T-cell (primary cell): ENCODE results near the gene ADIRF. TPM values are rescaled to one million over a fixed set of nuclear protein-coding genes. Genes with fewer than 3 reads are reported as not detected.

ENCODE experiments used
- ATAC-seq, 4 experiments: fragments of 200-7000 bp in 3 of 4; fragments of 150-1000 bp in 1 of 4; cut with Tn5 transposase; replicated peaks in 1 of 4; 1 replicate in 3 of 4; 2 replicates in 1 of 4; pipeline ENCODE4 v1.10.0; 2021; ENCODE audit warnings: moderate library complexity in 3 of 4, mild to moderate bottlenecking in 2 of 4, moderate number of reproducible peaks in 1 of 4
- CTCF ChIA-PET, 2 donors: fragments of 300-600 bp; sonication (Branson Sonifier 250); formaldehyde crosslinking; loops; one replicate each; lab custom pipeline; 2022; ENCODE audit warnings: antibody characterized with exemption in 2 of 2; lab: Charles Lee
- POLR2A ChIA-PET, 2 donors: fragments of 300-600 bp; sonication (Branson Sonifier 250); formaldehyde crosslinking; loops; one replicate each; lab custom pipeline; 2022; ENCODE audit warnings: antibody characterized with exemption in 2 of 2; lab: Charles Lee
- DNase-seq, 35 experiments: peaks; one replicate each; pipeline versions ENCODE4 v3.0.0 to v3.0.0-alpha.2; 2013 to 2023
- H3K27ac ChIP-seq: one replicate; pipeline ENCODE4 v1.5.1; 2013; ENCODE audit warnings: low read length
- H3K27me3 ChIP-seq, 2 experiments: replicated peaks in 1 of 2; 1 replicate in 1 of 2; 2 replicates in 1 of 2; pipeline versions ENCODE4 v1.6.1 to v1.7.0; 2013; ENCODE audit warnings: low read length in 1 of 2, mixed read lengths in 1 of 2; ENCODE audit not compliant: control insufficient read depth in 2 of 2, insufficient read depth in 2 of 2; ENCODE audit errors: extremely low read depth in 1 of 2
- H3K36me3 ChIP-seq, 2 donors: 1 replicate in 1 of 2; 2 replicates in 1 of 2; pipeline versions ENCODE4 v1.6.1 to v1.7.0; 2013; ENCODE audit warnings: low read length in 1 of 2; ENCODE audit not compliant: control insufficient read depth in 2 of 2, insufficient read depth in 1 of 2; ENCODE audit errors: extremely low read depth in 1 of 2
- H3K4me1 ChIP-seq, 2 experiments: 1 replicate in 1 of 2; 2 replicates in 1 of 2; pipeline versions ENCODE4 v1.6.1 to v1.7.0; 2013; ENCODE audit warnings: low read length in 2 of 2, mixed read lengths in 1 of 2; ENCODE audit not compliant: insufficient read depth in 2 of 2, control insufficient read depth in 1 of 2; ENCODE audit errors: extremely low read depth in 1 of 2
- H3K4me3 ChIP-seq, 2 donors: 1 replicate in 1 of 2; 2 replicates in 1 of 2; pipeline versions ENCODE4 v1.5.1 to v1.7.0; 2013; ENCODE audit warnings: mild to moderate bottlenecking in 2 of 2, low read length in 1 of 2, moderate library complexity in 1 of 2; ENCODE audit not compliant: control insufficient read depth in 1 of 2; ENCODE audit errors: extremely low read depth in 1 of 2
- H3K9me3 ChIP-seq: 2 replicates; pipeline ENCODE4 v1.7.0; 2013
- H3K27ac Mint-ChIP-seq, 2 donors: one replicate each; pipeline ENCODE4 v1.8.0; 2020 to 2021; ENCODE audit warnings: mild to moderate bottlenecking in 2 of 2, mixed read lengths in 2 of 2
- H3K27me3 Mint-ChIP-seq, 2 donors: one replicate each; pipeline ENCODE4 v1.8.0; 2021 to 2022; ENCODE audit warnings: mixed read lengths in 2 of 2
- H3K36me3 Mint-ChIP-seq: one replicate; pipeline ENCODE4 v1.8.0; 2021; ENCODE audit warnings: mixed read lengths
- H3K4me1 Mint-ChIP-seq, 3 donors: one replicate each; pipeline ENCODE4 v1.8.0; 2020 to 2022; ENCODE audit warnings: mixed read lengths in 3 of 3, mild to moderate bottlenecking in 1 of 3
- H3K4me3 Mint-ChIP-seq, 3 donors: one replicate each; pipeline ENCODE4 v1.8.0; 2020 to 2022; ENCODE audit warnings: mild to moderate bottlenecking in 3 of 3, mixed read lengths in 3 of 3, moderate library complexity in 3 of 3
- H3K9me3 Mint-ChIP-seq, 3 donors: one replicate each; pipeline ENCODE4 v1.8.0; 2020 to 2022; ENCODE audit warnings: mixed read lengths in 3 of 3
- WGBS: methylation state at CpG from one replicate; pipeline ENCODE4 v1.1.5; 2013; ENCODE audit warnings: missing lambda C conversion rate; ENCODE audit not compliant: insufficient coverage; 5-methylcytosine and 5-hydroxymethylcytosine counted together
- total RNA-seq, 35 experiments: library from RNA in 6 of 35; stranded (reverse) in 6 of 35; fragments of 120-200 nt in 1 of 35; gene quantifications; one replicate each; pipeline versions ENCODE4 v1.2.1 to v1.2.4 and lab custom pipeline; 2013 to 2026

ADIRF gene
- total RNA-seq, 5 donors from 2014 or later (not counting 1 experiment from before 2014, with no cell fraction given) = 0.41 to 0.76 (median 0.66) TPM; not detected in 2

DNA sequence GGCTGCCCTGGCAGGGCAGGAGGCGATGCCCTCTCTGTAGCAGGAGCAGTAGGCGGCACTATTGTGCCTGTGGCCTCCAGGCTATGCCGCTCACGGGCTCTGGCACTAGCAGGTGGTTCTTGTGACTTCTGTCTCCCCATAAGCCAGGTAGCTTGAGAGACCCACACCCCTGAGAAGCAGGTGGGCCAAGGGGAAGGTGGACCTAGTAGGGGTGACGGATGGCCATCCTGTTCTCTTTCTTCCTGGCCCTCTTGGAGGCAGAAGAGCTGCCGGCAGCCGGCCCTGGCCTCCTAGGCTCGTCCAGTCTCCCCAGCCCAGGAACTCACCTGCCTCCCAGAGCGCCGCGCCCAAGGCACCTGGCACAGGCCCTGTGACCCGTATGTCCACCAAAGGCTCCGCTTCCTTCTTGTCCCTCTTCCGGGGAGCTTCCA is 26.3 kb upstream of the ADIRF start:
- POLR2A ChIA-PET = no interaction called here
- no peaks in the 10 kb centered on the region for H3K36me3 ChIP-seq
- Mint-ChIP-seq H3K4me3 (no peak overlapping the region), H3K4me1 (peaks cover 0 to 14% (median 5%) of the 10 kb centered on the region in 3 donors), H3K27me3 (no peaks in the 10 kb centered on the region), H3K9me3 (no peaks in the 10 kb centered on the region), H3K27ac (no peak overlapping the region), H3K36me3 (no peaks in the 10 kb centered on the region)
- no peaks in the 10 kb centered on the region for H3K9me3 ChIP-seq
- DNase-seq (peak in 1 of 35 experiments; percentile 18), ATAC-seq (no peak)
- H3K27ac ChIP-seq = no peak overlapping the region
- H3K4me3 ChIP-seq = no peak overlapping the region
- CTCF ChIA-PET = interaction anchor here (1.0 to 1.4 kb wide), 3 partner anchors 13 to 25 kb away, joined by 3 read pairs; no protein-coding TSS in a partner anchor
- WGBS = 91% methylated on average over 12 of the region's 14 CpGs
- peaks cover 0 to 15% of the 10 kb centered on the region in 2 experiments for H3K4me1 ChIP-seq
- H3K27me3 ChIP-seq = peaks cover 0 to 20% of the 10 kb centered on the region in 2 experiments

DNA sequence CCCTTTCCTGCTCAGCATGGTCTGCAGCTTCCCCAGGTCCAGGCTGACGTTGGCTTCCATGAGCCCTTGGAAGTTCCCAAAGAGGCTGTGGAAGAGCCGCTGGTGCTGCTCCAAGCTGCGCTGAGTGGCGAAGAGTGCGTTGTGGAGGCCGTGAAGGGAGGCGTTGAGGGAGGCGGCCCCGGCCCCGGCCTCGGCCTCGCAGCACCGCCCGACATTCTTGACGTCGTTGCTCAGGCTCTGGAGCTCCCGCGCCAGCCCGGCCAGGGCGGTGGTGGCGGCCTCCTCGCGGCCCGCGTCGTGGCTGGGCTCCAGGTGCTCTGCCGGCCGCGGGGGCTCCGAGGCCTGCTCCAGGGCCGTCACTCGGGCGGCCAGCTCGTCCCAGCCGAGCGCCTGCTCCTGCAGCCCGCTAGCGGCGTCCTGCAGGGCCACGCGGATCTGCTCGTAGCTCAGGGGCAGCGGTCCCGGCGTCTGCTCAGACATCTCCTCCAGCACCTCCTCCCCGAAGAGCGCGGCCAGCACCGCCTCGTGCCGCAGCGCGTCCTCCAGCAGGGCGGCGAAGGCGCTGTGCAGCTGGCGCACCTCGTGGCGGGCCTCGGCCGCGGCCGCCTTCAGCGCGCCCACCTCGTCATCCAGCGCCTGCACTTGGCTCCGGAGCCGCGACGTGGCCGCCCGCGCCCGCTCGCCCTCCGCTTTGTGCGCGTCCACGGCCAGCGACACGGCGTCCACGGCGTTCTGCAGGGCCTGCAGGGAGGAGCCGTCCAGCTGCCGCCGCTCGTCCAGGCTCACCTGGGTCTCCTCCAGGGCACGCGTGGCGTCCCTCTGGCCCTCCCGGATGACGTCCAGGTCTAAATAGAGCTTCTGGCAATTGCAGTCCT is 25.6 kb upstream of the ADIRF start:
- no peaks in the 10 kb centered on the region for H3K36me3 ChIP-seq
- no peaks in the 10 kb centered on the region for H3K9me3 ChIP-seq
- no peak overlapping the region for H3K27ac ChIP-seq
- ChIA-PET POLR2A (no interaction called here), CTCF (interaction anchor here (0.5 to 1.4 kb wide), 3 partner anchors 12 to 24 kb away, joined by 3 to 10 read pairs (median 3); no protein-coding TSS in a partner anchor)
- ATAC-seq (no peak), DNase-seq (peak in 1 of 35 experiments; percentile 13)
- no peak overlapping the region for H3K4me3 Mint-ChIP-seq
- H3K4me3 ChIP-seq = no peak overlapping the region
- no peak overlapping the region for H3K27ac Mint-ChIP-seq
- WGBS = 95% methylated on average over 94 of the region's 94 CpGs
- peaks cover 0 to 20% of the 10 kb centered on the region in 2 experiments for H3K27me3 ChIP-seq
- no peaks in the 10 kb centered on the region for H3K36me3 Mint-ChIP-seq
- no peaks in the 10 kb centered on the region for H3K27me3 Mint-ChIP-seq
- H3K4me1 ChIP-seq = peaks cover 0 to 15% of the 10 kb centered on the region in 2 experiments
- H3K4me1 Mint-ChIP-seq = peaks cover 0 to 15% (median 5%) of the 10 kb centered on the region in 3 donors
- no peaks in the 10 kb centered on the region for H3K9me3 Mint-ChIP-seq

DNA sequence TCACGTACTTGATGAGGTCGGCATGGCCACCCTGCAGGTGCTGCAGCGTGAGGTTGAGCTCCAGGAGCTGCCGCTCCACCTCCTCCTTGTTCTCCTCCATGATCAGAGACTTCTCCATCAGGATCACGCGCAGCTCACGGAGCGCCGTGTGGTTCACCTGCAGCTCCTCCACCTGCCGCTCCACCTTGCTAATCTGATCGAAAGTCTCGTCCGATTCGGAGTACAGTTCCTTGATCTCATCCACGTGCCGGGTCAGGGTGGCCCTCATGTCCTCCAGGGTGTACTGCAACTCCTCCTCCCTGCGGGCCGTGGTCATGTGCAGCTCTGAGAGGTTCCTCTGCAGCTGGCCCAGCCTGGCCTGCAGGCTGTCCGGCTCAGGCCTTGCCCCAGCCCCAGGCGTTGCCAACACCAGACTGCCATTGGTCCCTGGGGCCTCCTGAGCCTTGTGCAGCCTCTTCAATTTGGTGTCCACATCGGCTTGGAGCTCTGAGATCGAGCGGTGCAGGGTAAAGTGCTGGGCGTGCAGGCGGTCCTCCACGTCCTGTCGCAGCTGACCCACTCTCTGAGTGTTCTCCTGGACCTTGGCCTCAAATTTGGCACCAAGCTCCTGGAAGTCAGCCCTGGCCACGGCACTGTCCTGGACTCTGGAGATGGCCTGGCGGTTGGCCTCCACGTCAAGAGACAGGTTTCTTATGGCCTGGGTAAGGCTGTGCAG is 24.8 kb upstream of the ADIRF start:
- Mint-ChIP-seq H3K9me3 (peaks cover 0 to 3% (median 0%) of the 10 kb centered on the region in 3 donors), H3K36me3 (no peaks in the 10 kb centered on the region), H3K27ac (no peak overlapping the region), H3K4me1 (peaks cover 0 to 18% (median 7%) of the 10 kb centered on the region in 3 donors), H3K27me3 (no peaks in the 10 kb centered on the region), H3K4me3 (no peak overlapping the region)
- Histone ChIP-seq H3K27ac (no peak overlapping the region), H3K9me3 (no peaks in the 10 kb centered on the region), H3K27me3 (peaks cover 0 to 18% of the 10 kb centered on the region in 2 experiments), H3K4me3 (no peak overlapping the region), H3K36me3 (no peaks in the 10 kb centered on the region), H3K4me1 (peaks cover 0 to 15% of the 10 kb centered on the region in 2 experiments)
- DNase-seq (no peak), ATAC-seq (no peak)
- ChIA-PET POLR2A (no interaction called here), CTCF (interaction anchor here in 1 of 2 donors (0.5 kb wide), 1 partner anchor 11 kb away, joined by 10 read pairs; no protein-coding TSS in a partner anchor)
- 95% methylated on average over 30 of the region's 30 CpGs for WGBS

DNA sequence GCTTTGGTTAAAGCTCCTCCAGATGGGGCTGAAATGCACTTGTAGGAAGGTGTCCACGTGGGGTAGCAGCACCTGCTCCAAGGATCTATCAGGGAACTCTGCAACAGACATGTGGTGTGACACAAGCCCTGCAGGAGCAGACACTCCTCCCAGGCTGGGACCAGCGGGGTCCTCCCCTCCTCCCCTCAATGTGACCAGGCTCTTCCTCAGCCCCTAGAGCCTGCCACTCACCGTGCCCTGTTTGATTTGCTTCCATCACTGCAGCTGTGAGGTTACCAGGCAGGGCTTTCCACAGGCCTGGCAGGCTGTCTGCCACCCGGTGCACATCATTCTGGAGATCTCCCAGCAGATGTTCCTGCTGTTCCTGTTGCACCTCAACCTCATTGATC is 24.3 kb upstream of the ADIRF start:
- H3K36me3 ChIP-seq = no peaks in the 10 kb centered on the region
- no peaks in the 10 kb centered on the region for H3K9me3 ChIP-seq
- CTCF ChIA-PET = no interaction called here
- H3K4me1 Mint-ChIP-seq = peaks cover 2 to 23% (median 7%) of the 10 kb centered on the region in 3 donors
- POLR2A ChIA-PET = no interaction called here
- 71% methylated on average over 2 of the region's 4 CpGs for WGBS
- H3K27me3 ChIP-seq = peaks cover 0 to 18% of the 10 kb centered on the region in 2 experiments
- no peak overlapping the region for H3K4me3 ChIP-seq
- ATAC-seq (no peak), DNase-seq (no peak)
- no peak overlapping the region for H3K4me3 Mint-ChIP-seq
- H3K27ac Mint-ChIP-seq = no peak overlapping the region
- H3K9me3 Mint-ChIP-seq = peaks cover 0 to 3% (median 0%) of the 10 kb centered on the region in 3 donors
- no peak overlapping the region for H3K27ac ChIP-seq
- H3K36me3 Mint-ChIP-seq = no peaks in the 10 kb centered on the region
- peaks cover 0 to 15% of the 10 kb centered on the region in 2 experiments for H3K4me1 ChIP-seq
- H3K27me3 Mint-ChIP-seq = no peaks in the 10 kb centered on the region

DNA sequence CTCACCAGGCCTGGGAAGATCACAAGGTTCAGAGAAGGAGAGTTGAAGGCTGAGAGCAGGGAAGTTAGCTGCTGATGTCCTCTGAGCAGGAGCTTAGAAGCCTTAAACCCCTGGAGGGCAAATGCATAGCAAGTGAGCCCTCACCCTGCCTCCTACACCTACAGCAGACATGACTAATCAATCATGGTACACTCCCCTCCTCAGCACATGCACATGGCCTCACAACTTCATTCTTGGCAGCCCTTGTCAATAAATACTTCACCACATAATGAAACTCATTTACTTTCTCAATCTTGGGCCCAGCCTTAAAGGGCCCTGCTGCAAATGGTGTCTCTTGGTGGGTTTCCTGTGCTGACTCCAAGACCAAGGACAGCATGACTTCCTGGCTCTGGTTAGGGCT is 23.8 kb upstream of the ADIRF start:
- no peak for DNase-seq
- CTCF ChIA-PET = no interaction called here

DNA sequence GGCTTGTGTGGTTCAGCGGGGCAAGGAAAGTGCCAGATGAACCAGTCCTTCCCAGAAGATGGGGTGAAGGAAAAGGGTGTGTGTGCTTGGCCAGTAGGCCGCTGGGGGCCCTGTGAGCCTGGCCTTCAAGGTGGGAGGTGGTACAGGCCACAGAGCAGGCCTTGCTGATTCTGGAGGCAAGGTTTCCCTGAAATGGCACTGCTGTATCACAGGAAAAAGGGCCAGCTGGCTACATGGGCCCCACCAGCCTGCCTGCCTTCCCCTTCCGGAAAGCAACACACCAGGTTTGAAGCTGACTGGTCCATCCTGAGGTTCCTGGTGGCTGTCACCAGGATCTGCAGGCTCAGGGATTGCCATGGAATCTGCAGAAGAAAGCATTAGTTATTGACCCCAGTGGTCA is 23.4 kb upstream of the ADIRF start:
- Mint-ChIP-seq H3K36me3 (no peaks in the 10 kb centered on the region), H3K4me3 (no peak overlapping the region), H3K4me1 (peaks cover 5 to 24% (median 7%) of the 10 kb centered on the region in 3 donors), H3K27me3 (no peaks in the 10 kb centered on the region), H3K9me3 (peaks cover 0 to 3% (median 0%) of the 10 kb centered on the region in 3 donors), H3K27ac (no peak overlapping the region)
- ATAC-seq (no peak), DNase-seq (peak in 1 of 35 experiments; percentile 21)
- Histone ChIP-seq H3K9me3 (no peaks in the 10 kb centered on the region), H3K27me3 (peaks cover 0 to 18% of the 10 kb centered on the region in 2 experiments), H3K36me3 (no peaks in the 10 kb centered on the region), H3K4me3 (no peak overlapping the region), H3K4me1 (peaks cover 0 to 9% of the 10 kb centered on the region in 2 experiments), H3K27ac (no peak overlapping the region)
- ChIA-PET POLR2A (no interaction called here), CTCF (no interaction called here)
- 94% methylated on average over 3 of the region's 3 CpGs for WGBS

More for the DNA sequence above, 23.8 kb upstream of the ADIRF start:
- peaks cover 0 to 3% (median 0%) of the 10 kb centered on the region in 3 donors for H3K9me3 Mint-ChIP-seq
- no peaks in the 10 kb centered on the region for H3K9me3 ChIP-seq
- POLR2A ChIA-PET = no interaction called here
- no peak overlapping the region for H3K4me3 Mint-ChIP-seq
- peaks cover 0 to 11% of the 10 kb centered on the region in 2 experiments for H3K4me1 ChIP-seq
- peaks cover 0 to 18% of the 10 kb centered on the region in 2 experiments for H3K27me3 ChIP-seq
- H3K4me1 Mint-ChIP-seq = peaks cover 6 to 25% (median 6%) of the 10 kb centered on the region in 3 donors
- no peaks in the 10 kb centered on the region for H3K27me3 Mint-ChIP-seq
- ATAC-seq = no peak
- H3K4me3 ChIP-seq = no peak overlapping the region
- H3K36me3 ChIP-seq = no peaks in the 10 kb centered on the region
- no peak overlapping the region for H3K27ac ChIP-seq
- H3K27ac Mint-ChIP-seq = no peak overlapping the region
- no peaks in the 10 kb centered on the region for H3K36me3 Mint-ChIP-seq
